T-cell (primary cell): ENCODE data around the gene UBTD1. TPM values are rescaled to one million over a fixed set of nuclear protein-coding genes. Genes with fewer than 3 reads are reported as not detected.
A peak's percentile ranks its signal among the peaks of the same experiment; 100 is the strongest.

Experiments used
- ATAC-seq, 4 experiments: fragments of 200-7000 bp in 3 of 4; fragments of 150-1000 bp in 1 of 4; cut with Tn5 transposase; replicated peaks in 1 of 4; 1 replicate in 3 of 4; 2 replicates in 1 of 4; pipeline ENCODE4 v1.10.0; 2021; ENCODE audit warnings: moderate library complexity in 3 of 4, mild to moderate bottlenecking in 2 of 4, moderate number of reproducible peaks in 1 of 4
- CTCF ChIA-PET, 2 donors: fragments of 300-600 bp; sonication (Branson Sonifier 250); formaldehyde crosslinking; loops; one replicate each; lab custom pipeline; 2022; ENCODE audit warnings: antibody characterized with exemption in 2 of 2; lab: Charles Lee
- POLR2A ChIA-PET, 2 donors: fragments of 300-600 bp; sonication (Branson Sonifier 250); formaldehyde crosslinking; loops; one replicate each; lab custom pipeline; 2022; ENCODE audit warnings: antibody characterized with exemption in 2 of 2; lab: Charles Lee
- DNase-seq, 35 experiments: peaks; one replicate each; pipeline versions ENCODE4 v3.0.0 to v3.0.0-alpha.2; 2013 to 2023
- H3K27ac ChIP-seq: one replicate; pipeline ENCODE4 v1.5.1; 2013; ENCODE audit warnings: low read length
- H3K27me3 ChIP-seq, 2 experiments: replicated peaks in 1 of 2; 1 replicate in 1 of 2; 2 replicates in 1 of 2; pipeline versions ENCODE4 v1.6.1 to v1.7.0; 2013; ENCODE audit warnings: low read length in 1 of 2, mixed read lengths in 1 of 2; ENCODE audit not compliant: control insufficient read depth in 2 of 2, insufficient read depth in 2 of 2; ENCODE audit errors: extremely low read depth in 1 of 2
- H3K36me3 ChIP-seq, 2 donors: 1 replicate in 1 of 2; 2 replicates in 1 of 2; pipeline versions ENCODE4 v1.6.1 to v1.7.0; 2013; ENCODE audit warnings: low read length in 1 of 2; ENCODE audit not compliant: control insufficient read depth in 2 of 2, insufficient read depth in 1 of 2; ENCODE audit errors: extremely low read depth in 1 of 2
- H3K4me1 ChIP-seq, 2 experiments: 1 replicate in 1 of 2; 2 replicates in 1 of 2; pipeline versions ENCODE4 v1.6.1 to v1.7.0; 2013; ENCODE audit warnings: low read length in 2 of 2, mixed read lengths in 1 of 2; ENCODE audit not compliant: insufficient read depth in 2 of 2, control insufficient read depth in 1 of 2; ENCODE audit errors: extremely low read depth in 1 of 2
- H3K4me3 ChIP-seq, 2 donors: 1 replicate in 1 of 2; 2 replicates in 1 of 2; pipeline versions ENCODE4 v1.5.1 to v1.7.0; 2013; ENCODE audit warnings: mild to moderate bottlenecking in 2 of 2, low read length in 1 of 2, moderate library complexity in 1 of 2; ENCODE audit not compliant: control insufficient read depth in 1 of 2; ENCODE audit errors: extremely low read depth in 1 of 2
- H3K9me3 ChIP-seq: 2 replicates; pipeline ENCODE4 v1.7.0; 2013
- H3K27ac Mint-ChIP-seq, 2 donors: one replicate each; pipeline ENCODE4 v1.8.0; 2020 to 2021; ENCODE audit warnings: mild to moderate bottlenecking in 2 of 2, mixed read lengths in 2 of 2
- H3K27me3 Mint-ChIP-seq, 2 donors: one replicate each; pipeline ENCODE4 v1.8.0; 2021 to 2022; ENCODE audit warnings: mixed read lengths in 2 of 2
- H3K36me3 Mint-ChIP-seq: one replicate; pipeline ENCODE4 v1.8.0; 2021; ENCODE audit warnings: mixed read lengths
- H3K4me1 Mint-ChIP-seq, 3 donors: one replicate each; pipeline ENCODE4 v1.8.0; 2020 to 2022; ENCODE audit warnings: mixed read lengths in 3 of 3, mild to moderate bottlenecking in 1 of 3
- H3K4me3 Mint-ChIP-seq, 3 donors: one replicate each; pipeline ENCODE4 v1.8.0; 2020 to 2022; ENCODE audit warnings: mild to moderate bottlenecking in 3 of 3, mixed read lengths in 3 of 3, moderate library complexity in 3 of 3
- H3K9me3 Mint-ChIP-seq, 3 donors: one replicate each; pipeline ENCODE4 v1.8.0; 2020 to 2022; ENCODE audit warnings: mixed read lengths in 3 of 3
- WGBS: methylation state at CpG from one replicate; pipeline ENCODE4 v1.1.5; 2013; ENCODE audit warnings: missing lambda C conversion rate; ENCODE audit not compliant: insufficient coverage; 5-methylcytosine and 5-hydroxymethylcytosine counted together
- total RNA-seq, 35 experiments: library from RNA in 6 of 35; stranded (reverse) in 6 of 35; fragments of 120-200 nt in 1 of 35; gene quantifications; one replicate each; pipeline versions ENCODE4 v1.2.1 to v1.2.4 and lab custom pipeline; 2013 to 2026

Gene UBTD1
- total RNA-seq, 5 donors from 2014 or later (not counting 1 experiment from before 2014, with no cell fraction given) = 1.0 to 2.4 (median 1.9) TPM

GRCh38 chr10:97567891-97568290 lies 69.2 kb downstream of the UBTD1 start:
- H3K4me1 ChIP-seq = no peaks in the 10 kb centered on the region
- H3K36me3 ChIP-seq = no peaks in the 10 kb centered on the region
- CTCF ChIA-PET = no interaction called here
- Mint-ChIP-seq H3K27ac (no peak overlapping the region), H3K27me3 (no peaks in the 10 kb centered on the region), H3K36me3 (peaks cover 3% of the 10 kb centered on the region), H3K4me3 (no peak overlapping the region), H3K4me1 (no peaks in the 10 kb centered on the region), H3K9me3 (no peaks in the 10 kb centered on the region)
- H3K27me3 ChIP-seq = no peaks in the 10 kb centered on the region
- 92% methylated on average over 12 of the region's 15 CpGs for WGBS
- POLR2A ChIA-PET = no interaction called here
- DNase-seq (no peak), ATAC-seq (no peak)
- no peaks in the 10 kb centered on the region for H3K9me3 ChIP-seq
- no peak overlapping the region for H3K27ac ChIP-seq
- no peak overlapping the region for H3K4me3 ChIP-seq

- H3K4me1 Mint-ChIP-seq = no peaks in the 10 kb centered on the region
- ChIA-PET POLR2A (no interaction called here), CTCF (no interaction called here)
- H3K4me3 Mint-ChIP-seq = no peak overlapping the region
- 88% methylated on average over 33 of the region's 33 CpGs for WGBS
- Histone ChIP-seq H3K9me3 (no peaks in the 10 kb centered on the region), H3K27me3 (peaks cover 0 to 8% of the 10 kb centered on the region in 2 experiments), H3K27ac (no peak overlapping the region), H3K4me1 (no peaks in the 10 kb centered on the region), H3K36me3 (no peaks in the 10 kb centered on the region), H3K4me3 (no peak overlapping the region)
- no peak for DNase-seq
- ATAC-seq = no peak
- no peaks in the 10 kb centered on the region for H3K9me3 Mint-ChIP-seq
- no peak overlapping the region for H3K27ac Mint-ChIP-seq
- peaks cover 3% of the 10 kb centered on the region for H3K36me3 Mint-ChIP-seq
- peaks cover 0 to 2% of the 10 kb centered on the region in 2 donors for H3K27me3 Mint-ChIP-seq
These were observed 71.5 kb downstream of the UBTD1 start for GRCh38 chr10:97570146-97570788.

GRCh38 chr10:97570789-97571471 lies 72.2 kb downstream of the UBTD1 start:
- no peak overlapping the region for H3K4me3 Mint-ChIP-seq
- Histone ChIP-seq H3K27me3 (peaks cover 0 to 8% of the 10 kb centered on the region in 2 experiments), H3K9me3 (no peaks in the 10 kb centered on the region), H3K4me3 (no peak overlapping the region), H3K27ac (no peak overlapping the region), H3K4me1 (no peaks in the 10 kb centered on the region), H3K36me3 (no peaks in the 10 kb centered on the region)
- ChIA-PET CTCF (interaction anchor here in 1 of 2 donors (0.6 kb wide), 1 partner anchor 48 kb away, joined by 12 read pairs; no protein-coding TSS in a partner anchor), POLR2A (no interaction called here)
- ATAC-seq (no peak), DNase-seq (no peak)
- H3K9me3 Mint-ChIP-seq = no peaks in the 10 kb centered on the region
- no peaks in the 10 kb centered on the region for H3K4me1 Mint-ChIP-seq
- peaks cover 3% of the 10 kb centered on the region for H3K36me3 Mint-ChIP-seq
- WGBS = 80% methylated on average over 3 of the region's 5 CpGs
- no peak overlapping the region for H3K27ac Mint-ChIP-seq
- H3K27me3 Mint-ChIP-seq = peaks cover 0 to 2% of the 10 kb centered on the region in 2 donors

- ATAC-seq (no peak), DNase-seq (no peak)
- Histone ChIP-seq H3K9me3 (no peaks in the 10 kb centered on the region), H3K27me3 (peaks cover 0 to 10% of the 10 kb centered on the region in 2 experiments), H3K27ac (no peak overlapping the region), H3K36me3 (no peaks in the 10 kb centered on the region), H3K4me1 (no peaks in the 10 kb centered on the region), H3K4me3 (no peak overlapping the region)
- H3K36me3 Mint-ChIP-seq = peaks cover 3% of the 10 kb centered on the region
- no peaks in the 10 kb centered on the region for H3K9me3 Mint-ChIP-seq
- H3K27ac Mint-ChIP-seq = no peak overlapping the region
- no peaks in the 10 kb centered on the region for H3K4me1 Mint-ChIP-seq
- H3K4me3 Mint-ChIP-seq = no peak overlapping the region
- ChIA-PET POLR2A (no interaction called here), CTCF (interaction anchor here in 1 of 2 donors (0.6 to 1.6 kb wide), 2 partner anchors 10 to 47 kb away, joined by 3 to 12 read pairs; no protein-coding TSS in a partner anchor)
- H3K27me3 Mint-ChIP-seq = peaks cover 0 to 2% of the 10 kb centered on the region in 2 donors
- WGBS = 92% methylated on average over 3 of the region's 3 CpGs
These were observed 72.9 kb downstream of the UBTD1 start for GRCh38 chr10:97571622-97572021.

GRCh38 chr10:97572214-97572989 lies 73.7 kb downstream of the UBTD1 start, which contains the start of gene ANKRD2:
Gene ANKRD2 (plus strand): TSS chr10:97572779. CDS start chr10:97572789, 10 bp downstream.
- Mint-ChIP-seq H3K27ac (no peak within 1 kb of the TSS), H3K27me3 (peaks cover 0 to 2% of the 10 kb centered on the region in 2 donors)
- WGBS = 78% methylated on average over 14 of the region's 16 CpGs

GRCh38 chr10:97573021-97573420 lies 74.3 kb downstream of the UBTD1 start:
- H3K9me3 Mint-ChIP-seq = no peaks in the 10 kb centered on the region
- no peak overlapping the region for H3K4me3 Mint-ChIP-seq
- peaks cover 3% of the 10 kb centered on the region for H3K36me3 Mint-ChIP-seq
- Histone ChIP-seq H3K36me3 (no peaks in the 10 kb centered on the region), H3K4me3 (no peak overlapping the region), H3K27ac (no peak overlapping the region), H3K9me3 (no peaks in the 10 kb centered on the region), H3K4me1 (no peaks in the 10 kb centered on the region), H3K27me3 (peaks cover 0 to 13% of the 10 kb centered on the region in 2 experiments)
- no peak overlapping the region for H3K27ac Mint-ChIP-seq
- DNase-seq = no peak
- peaks cover 0 to 2% of the 10 kb centered on the region in 2 donors for H3K27me3 Mint-ChIP-seq
- no peaks in the 10 kb centered on the region for H3K4me1 Mint-ChIP-seq
- ATAC-seq = no peak
- POLR2A ChIA-PET = no interaction called here
- CTCF ChIA-PET = interaction anchor here in 1 of 2 donors (1.6 kb wide), 1 partner anchor 8 kb away, joined by 3 read pairs; no protein-coding TSS in a partner anchor
- 86% methylated on average over 1 of the region's 2 CpGs for WGBS

More at GRCh38 chr10:97572214-97572989, 73.7 kb downstream of the UBTD1 start, which contains the start of gene ANKRD2:
- H3K4me3 Mint-ChIP-seq = no peak within 1 kb of the TSS
- Histone ChIP-seq H3K36me3 (no peaks in the 10 kb centered on the region), H3K27ac (no peak within 1 kb of the TSS), H3K9me3 (no peaks in the 10 kb centered on the region), H3K27me3 (peaks cover 0 to 10% of the 10 kb centered on the region in 2 experiments), H3K4me3 (no peak within 1 kb of the TSS), H3K4me1 (no peaks in the 10 kb centered on the region)
- peaks cover 3% of the 10 kb centered on the region for H3K36me3 Mint-ChIP-seq
- H3K9me3 Mint-ChIP-seq = no peaks in the 10 kb centered on the region
- ATAC-seq (peak in 3 of 4 experiments; percentile 54 to 64 (median 58)), DNase-seq (peak in 30 of 35 experiments; percentile 8 to 62 (median 38))
- POLR2A ChIA-PET = no interaction called here
- H3K4me1 Mint-ChIP-seq = no peaks in the 10 kb centered on the region
- CTCF ChIA-PET = interaction anchor here in 1 of 2 donors (0.6 to 1.6 kb wide), 2 partner anchors 9 to 162 kb away, joined by 3 to 12 read pairs; no protein-coding TSS in a partner anchor
